WI38 (cell line): ENCODE results near the gene SPAG16.

ENCODE experiments used
- H3K4me3 ChIP-seq: 2 replicates; pipeline ENCODE4 v1.5.1; 2011; ENCODE audit warnings: low read depth, mild to moderate bottlenecking, control low read depth, low read length
- TF ChIP-seq, protein P1 (sequence below): IDR thresholded peaks from 2 replicates; pipeline ENCODE4 v1.5.1; 2012; ENCODE audit warnings: low read depth, mild to moderate bottlenecking, control low read depth, low read length

Gene SPAG16

DNA sequence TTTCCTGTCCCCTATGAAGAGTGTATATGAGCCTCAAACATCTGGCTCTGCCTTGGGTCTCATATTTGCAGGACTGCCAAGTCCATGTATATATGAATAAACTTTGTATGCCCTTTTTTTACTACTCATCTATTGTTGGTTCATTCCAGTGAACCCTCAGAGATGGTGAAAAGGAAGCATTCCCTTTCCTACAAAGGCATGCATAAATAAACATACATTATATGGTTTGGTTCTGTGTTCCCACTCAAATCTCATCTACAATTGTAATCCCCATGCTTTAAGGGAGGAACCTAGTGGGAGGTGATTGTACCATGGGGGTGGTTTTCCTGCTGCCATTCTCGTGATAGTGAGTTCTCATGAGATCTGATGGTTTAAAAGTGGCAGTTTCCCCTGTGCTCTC is 534.2 kb downstream of the SPAG16 start:
- no peak overlapping the region for H3K4me3 ChIP-seq
- TF ChIP-seq, protein P1, sequence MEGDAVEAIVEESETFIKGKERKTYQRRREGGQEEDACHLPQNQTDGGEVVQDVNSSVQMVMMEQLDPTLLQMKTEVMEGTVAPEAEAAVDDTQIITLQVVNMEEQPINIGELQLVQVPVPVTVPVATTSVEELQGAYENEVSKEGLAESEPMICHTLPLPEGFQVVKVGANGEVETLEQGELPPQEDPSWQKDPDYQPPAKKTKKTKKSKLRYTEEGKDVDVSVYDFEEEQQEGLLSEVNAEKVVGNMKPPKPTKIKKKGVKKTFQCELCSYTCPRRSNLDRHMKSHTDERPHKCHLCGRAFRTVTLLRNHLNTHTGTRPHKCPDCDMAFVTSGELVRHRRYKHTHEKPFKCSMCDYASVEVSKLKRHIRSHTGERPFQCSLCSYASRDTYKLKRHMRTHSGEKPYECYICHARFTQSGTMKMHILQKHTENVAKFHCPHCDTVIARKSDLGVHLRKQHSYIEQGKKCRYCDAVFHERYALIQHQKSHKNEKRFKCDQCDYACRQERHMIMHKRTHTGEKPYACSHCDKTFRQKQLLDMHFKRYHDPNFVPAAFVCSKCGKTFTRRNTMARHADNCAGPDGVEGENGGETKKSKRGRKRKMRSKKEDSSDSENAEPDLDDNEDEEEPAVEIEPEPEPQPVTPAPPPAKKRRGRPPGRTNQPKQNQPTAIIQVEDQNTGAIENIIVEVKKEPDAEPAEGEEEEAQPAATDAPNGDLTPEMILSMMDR = no peak

DNA sequence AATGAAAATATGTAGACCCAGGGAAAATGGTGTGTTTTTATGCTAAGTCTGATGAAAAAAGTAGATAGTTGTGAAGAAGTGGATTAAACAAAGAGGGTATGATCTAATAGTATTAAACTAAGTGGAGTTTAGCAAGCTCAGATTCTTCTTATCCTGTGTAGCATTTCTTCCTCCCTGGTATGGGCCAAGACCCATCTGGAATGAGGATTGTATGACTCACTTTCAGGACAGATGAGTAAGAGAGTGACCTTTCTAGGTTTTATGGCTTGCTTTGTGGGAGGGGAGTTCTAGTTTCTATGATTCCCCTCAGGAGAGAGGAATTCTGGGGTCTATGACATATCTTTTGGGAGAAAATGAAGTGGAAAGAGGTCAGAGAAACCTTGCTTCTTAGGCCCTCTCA is 550.1 kb downstream of the SPAG16 start:
- no peak overlapping the region for H3K4me3 ChIP-seq
- TF ChIP-seq, protein P1 = no peak

DNA sequence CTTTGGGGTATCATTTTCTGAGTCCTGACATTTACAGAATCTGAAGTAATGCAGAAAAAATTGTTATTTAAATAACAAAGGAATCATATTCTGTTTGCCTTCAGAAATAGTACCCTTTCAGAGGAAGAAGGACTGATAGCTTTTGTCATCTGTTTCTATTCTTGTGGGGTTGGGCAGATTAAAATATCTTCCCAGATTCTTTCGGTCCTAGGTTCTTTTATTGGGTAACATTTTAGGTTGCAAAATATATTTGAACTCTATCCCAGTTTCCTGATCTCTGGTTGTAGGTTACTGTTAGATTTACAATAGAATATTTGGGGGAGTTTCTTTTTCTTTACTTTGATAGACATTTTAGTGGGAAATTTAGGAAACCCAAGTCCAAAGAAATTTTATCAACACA is 550.5 kb downstream of the SPAG16 start:
- TF ChIP-seq, protein P1 = no peak
- H3K4me3 ChIP-seq = no peak overlapping the region

GRCh38 chr2:213846856-213847255 is 562.6 kb downstream of the SPAG16 start:
- H3K4me3 ChIP-seq = no peak overlapping the region

DNA sequence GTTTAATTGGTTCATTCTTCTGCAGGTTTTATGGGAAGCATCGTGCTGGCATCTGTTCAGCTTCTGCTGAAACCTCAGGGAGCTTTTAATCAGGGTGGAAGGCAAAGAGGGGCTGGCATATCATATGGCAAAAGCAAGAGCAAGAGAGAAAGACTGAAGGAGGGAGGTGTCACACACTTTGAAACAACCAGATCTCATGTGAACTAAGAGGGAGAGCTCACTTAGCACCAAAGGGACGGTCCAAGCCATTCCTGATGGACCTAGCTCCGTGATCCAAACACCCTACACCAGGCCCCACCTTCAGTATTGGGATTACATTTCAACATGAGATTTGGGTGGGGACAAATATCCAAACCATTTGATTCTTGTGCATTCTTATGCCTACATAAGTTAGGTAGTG is 563.1 kb downstream of the SPAG16 start:
- H3K4me3 ChIP-seq = no peak overlapping the region
- TF ChIP-seq, protein P1 = no peak

More at GRCh38 chr2:213846856-213847255, 562.6 kb downstream of the SPAG16 start:
- TF ChIP-seq, protein P1 = no peak

- TF ChIP-seq, protein P1 = no peak
Observed at GRCh38 chr2:213848631-213849030, 564.4 kb downstream of the SPAG16 start.

GRCh38 chr2:213861638-213862037 is 577.4 kb downstream of the SPAG16 start:
- TF ChIP-seq, protein P1 = no peak
- H3K4me3 ChIP-seq = no peak overlapping the region

More at GRCh38 chr2:213848631-213849030, 564.4 kb downstream of the SPAG16 start:
- H3K4me3 ChIP-seq = no peak overlapping the region
